Left hindlimb (tissue), 1 donor: Measurements from ENCODE around the gene SSH2.

Experiments
- DNase-seq: peaks from one replicate; pipeline ENCODE4 v3.0.0-alpha.2; 2018

SSH2 gene

GRCh38 chr17:29620271-29620670 lies 309.8 kb downstream of the SSH2 start:
- no peak for DNase-seq

- no peak for DNase-seq
Measured at GRCh38 chr17:29619251-29619650, 310.8 kb downstream of the SSH2 start.

GRCh38 chr17:29618272-29619065 lies 311.6 kb downstream of the SSH2 start:
- DNase-seq, result no peak

- peak; percentile 64 for DNase-seq
Measured at GRCh38 chr17:29617481-29618271, 312.4 kb downstream of the SSH2 start.

GRCh38 chr17:29617125-29617480 lies 312.9 kb downstream of the SSH2 start:
- peak; percentile 70 for DNase-seq

GRCh38 chr17:29616300-29617048 lies 313.6 kb downstream of the SSH2 start:
- DNase-seq, result no peak

- peak; percentile 90 for DNase-seq
Measured at GRCh38 chr17:29615492-29616299, 314.3 kb downstream of the SSH2 start.

- peak; percentile 46 for DNase-seq
Measured at GRCh38 chr17:29615048-29615385, 315.0 kb downstream of the SSH2 start.

- DNase-seq, result no peak
Measured at GRCh38 chr17:29614349-29615047, 315.5 kb downstream of the SSH2 start.

- DNase-seq, result peak; percentile 51
Measured at GRCh38 chr17:29613856-29614255, 316.2 kb downstream of the SSH2 start.

- peak; percentile 96 for DNase-seq
Measured at GRCh38 chr17:29613352-29613837, 316.6 kb downstream of the SSH2 start.

- DNase-seq, result no peak
Measured at GRCh38 chr17:29612404-29613280, 317.4 kb downstream of the SSH2 start.

- DNase-seq, result no peak
Measured at GRCh38 chr17:29612094-29612403, 318.0 kb downstream of the SSH2 start.

GRCh38 chr17:29611351-29612093 lies 318.5 kb downstream of the SSH2 start:
- DNase-seq, result no peak

GRCh38 chr17:29610395-29610794 lies 319.6 kb downstream of the SSH2 start:
- no peak for DNase-seq

- peak; percentile 23 for DNase-seq
Measured at GRCh38 chr17:29608986-29609385, 321.0 kb downstream of the SSH2 start.

GRCh38 chr17:29607557-29608195 lies 322.4 kb downstream of the SSH2 start:
- peak; percentile 18 for DNase-seq

GRCh38 chr17:29603109-29603674 lies 326.8 kb downstream of the SSH2 start:
- peak; percentile 55 for DNase-seq
